Measurements from ENCODE around the gene C1orf74.

C1orf74 gene

GRCh38 chr1:209805875-209806760 lies 21.8 kb upstream of the C1orf74 start, which contains the start of gene IRF6:
Gene IRF6 (minus strand): TSS chr1:209806142. CDS start chr1:209801413, 4,729 bp downstream.
- Histone ChIP-seq H3K9ac (ENCODE audit: low read length) (no peak within 1 kb of the TSS), H3K27ac (ENCODE audit: low read length) (no peak within 1 kb of the TSS), H3K4me1 (ENCODE audit: low read length) (no peaks in the 10 kb centered on the region), H3K79me2 (ENCODE audit: low read length) (no peaks in the 10 kb centered on the region), H3K4me2 (ENCODE audit: low read length) (no peak within 1 kb of the TSS), H3K4me3 (ENCODE audit: low read length) (no peak within 1 kb of the TSS), H2AFZ (ENCODE audit: low read depth, low read length) (no peak within 1 kb of the TSS), H3K27me3 (ENCODE audit: low read depth, low read length) (no peaks in the 10 kb centered on the region), H3K36me3 (replicated peaks; ENCODE audit: low read depth, low read length) (no peaks in the 10 kb centered on the region), H4K20me1 (ENCODE audit: insufficient read depth, low read length) (no peaks in the 10 kb centered on the region), H3K9me3 (ENCODE audit: insufficient read depth, low read length) (no peaks in the 10 kb centered on the region)
- TF ChIP-seq CTCF (IDR thresholded peaks at IDR 0.05; ENCODE audit: low read depth, low read length) (no peak), EZH2phosphoT487 (IDR thresholded peaks at IDR 0.05; ENCODE audit: low read depth) (no peak)

- Histone ChIP-seq H3K9ac (ENCODE audit: low read length) (no peak overlapping the region), H3K27ac (ENCODE audit: low read length) (no peak overlapping the region), H3K79me2 (ENCODE audit: low read length) (no peaks in the 10 kb centered on the region), H4K20me1 (ENCODE audit: insufficient read depth, low read length) (no peaks in the 10 kb centered on the region), H3K4me3 (ENCODE audit: low read length) (no peak overlapping the region), H2AFZ (ENCODE audit: low read depth, low read length) (no peak overlapping the region), H3K4me1 (ENCODE audit: low read length) (no peaks in the 10 kb centered on the region), H3K4me2 (ENCODE audit: low read length) (no peak overlapping the region), H3K9me3 (ENCODE audit: insufficient read depth, low read length) (no peaks in the 10 kb centered on the region), H3K27me3 (ENCODE audit: low read depth, low read length) (no peaks in the 10 kb centered on the region), H3K36me3 (replicated peaks; ENCODE audit: low read depth, low read length) (no peaks in the 10 kb centered on the region)
- TF ChIP-seq EZH2phosphoT487 (IDR thresholded peaks at IDR 0.05; ENCODE audit: low read depth): no peak
- no peak for TF ChIP-seq CTCF (IDR thresholded peaks at IDR 0.05; ENCODE audit: low read depth, low read length)
These were observed 21.0 kb upstream of the C1orf74 start for GRCh38 chr1:209805341-209805781.

DNA sequence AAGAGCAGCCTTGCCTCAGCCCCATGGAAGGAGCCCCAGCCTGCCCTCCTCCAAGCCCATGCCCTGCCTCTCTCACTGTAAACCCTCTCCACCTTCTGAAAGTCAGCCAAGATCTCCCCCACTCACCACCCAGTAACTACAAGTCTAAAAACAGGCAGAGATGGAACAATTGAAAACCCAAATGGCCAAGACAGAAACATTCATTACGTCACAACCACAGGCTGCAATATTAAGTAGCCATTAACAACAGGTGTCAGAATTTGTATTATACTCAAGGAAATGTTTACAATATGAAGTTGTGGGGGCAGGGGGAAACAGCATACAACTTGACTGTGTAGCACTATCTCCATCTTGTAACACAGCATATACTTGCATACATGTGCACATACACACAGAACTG lies 19.2 kb upstream of the C1orf74 start:
- Histone ChIP-seq H3K4me1 (ENCODE audit: low read length) (no peaks in the 10 kb centered on the region), H3K4me3 (ENCODE audit: low read length) (no peak overlapping the region), H3K9ac (ENCODE audit: low read length) (no peak overlapping the region), H3K27ac (ENCODE audit: low read length) (no peak overlapping the region), H3K79me2 (ENCODE audit: low read length) (no peaks in the 10 kb centered on the region), H3K27me3 (ENCODE audit: low read depth, low read length) (no peaks in the 10 kb centered on the region), H2AFZ (ENCODE audit: low read depth, low read length) (no peak overlapping the region), H3K9me3 (ENCODE audit: insufficient read depth, low read length) (no peaks in the 10 kb centered on the region), H3K36me3 (replicated peaks; ENCODE audit: low read depth, low read length) (no peaks in the 10 kb centered on the region), H3K4me2 (ENCODE audit: low read length) (no peak overlapping the region), H4K20me1 (ENCODE audit: insufficient read depth, low read length) (no peaks in the 10 kb centered on the region)
- TF ChIP-seq CTCF (IDR thresholded peaks at IDR 0.05; ENCODE audit: low read depth, low read length): no peak
- no peak for TF ChIP-seq EZH2phosphoT487 (IDR thresholded peaks at IDR 0.05; ENCODE audit: low read depth)

DNA sequence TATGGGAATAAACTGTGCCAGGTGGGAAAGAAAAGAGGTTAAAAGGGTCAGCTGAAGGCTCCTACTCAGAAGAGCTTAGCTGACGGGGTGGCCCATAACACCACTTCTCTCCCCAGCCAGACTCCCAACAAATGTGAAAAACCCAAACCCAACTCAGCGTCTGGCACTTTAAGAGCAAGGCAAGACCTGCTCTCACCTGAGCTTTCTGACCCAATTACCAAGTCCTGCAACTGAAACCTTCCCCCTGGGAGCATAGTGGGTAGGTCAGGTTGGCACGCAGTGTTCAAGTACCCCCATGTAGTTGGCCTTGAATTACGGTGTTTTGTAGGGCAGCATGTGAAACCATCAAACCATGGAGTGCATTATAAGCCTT lies 18.4 kb upstream of the C1orf74 start:
- H3K9ac ChIP-seq (ENCODE audit: low read length): no peak overlapping the region
- no peak overlapping the region for H3K4me3 ChIP-seq (ENCODE audit: low read length)
- H3K9me3 ChIP-seq (ENCODE audit: insufficient read depth, low read length): no peaks in the 10 kb centered on the region
- H2AFZ ChIP-seq (ENCODE audit: low read depth, low read length): no peak overlapping the region
- H3K27ac ChIP-seq (ENCODE audit: low read length): no peak overlapping the region
- no peaks in the 10 kb centered on the region for H3K79me2 ChIP-seq (ENCODE audit: low read length)
- no peaks in the 10 kb centered on the region for H3K36me3 ChIP-seq (replicated peaks; ENCODE audit: low read depth, low read length)
- no peaks in the 10 kb centered on the region for H3K27me3 ChIP-seq (ENCODE audit: low read depth, low read length)
- TF ChIP-seq CTCF (IDR thresholded peaks at IDR 0.05; ENCODE audit: low read depth, low read length): no peak
- TF ChIP-seq EZH2phosphoT487 (IDR thresholded peaks at IDR 0.05; ENCODE audit: low read depth): no peak
- no peak overlapping the region for H3K4me2 ChIP-seq (ENCODE audit: low read length)
- peaks cover 6% of the 10 kb centered on the region for H3K4me1 ChIP-seq (ENCODE audit: low read length)
- no peaks in the 10 kb centered on the region for H4K20me1 ChIP-seq (ENCODE audit: insufficient read depth, low read length)
